NCI-H446 (cell line): ENCODE data around the gene CUZD1.

Experiments used
- DNase-seq, 2 experiments: peaks; one replicate each; lab custom pipeline; 2025; lab: John Stamatoyannopoulos, UW

CUZD1 gene

GRCh38 chr10:122812751-122813150, 32.9 kb downstream of the CUZD1 start:
- no peak for DNase-seq

GRCh38 chr10:122802282-122802681, 43.4 kb downstream of the CUZD1 start:
- no peak for DNase-seq

GRCh38 chr10:122798704-122799231, 46.9 kb downstream of the CUZD1 start:
- no peak for DNase-seq

GRCh38 chr10:122796796-122797195, 48.9 kb downstream of the CUZD1 start:
- no peak for DNase-seq

GRCh38 chr10:122795924-122796323, 49.7 kb downstream of the CUZD1 start:
- DNase-seq: no peak

- no peak for DNase-seq
These were observed 59.4 kb downstream of the CUZD1 start for GRCh38 chr10:122786269-122786668.

GRCh38 chr10:122782911-122783310, 62.7 kb downstream of the CUZD1 start:
- DNase-seq: no peak
